ENCODE measurements around the gene CNOT4.
A peak's percentile ranks its signal among the peaks of the same experiment; 100 is the strongest.
"Not testable (repeated sequence)": the region's sequence is repeated elsewhere in the genome, so short reads cannot be mapped to it uniquely, and the experiment has no call there.

CNOT4 gene

GRCh38 chr7:135447748-135448147 is 62.2 kb downstream of the CNOT4 start:
- DNase-seq: no peak

GRCh38 chr7:135445690-135446089 is 64.2 kb downstream of the CNOT4 start:
- no peak for DNase-seq

- DNase-seq: not testable (repeated sequence)
Measured at GRCh38 chr7:135445266-135445665, 64.6 kb downstream of the CNOT4 start.

- DNase-seq: no peak
Measured at GRCh38 chr7:135441791-135442190, 68.1 kb downstream of the CNOT4 start.

- DNase-seq: no peak
Measured at GRCh38 chr7:135434047-135434446, 75.9 kb downstream of the CNOT4 start.

GRCh38 chr7:135430626-135431025 is 79.3 kb downstream of the CNOT4 start:
- no peak for DNase-seq

- no peak for DNase-seq
Measured at GRCh38 chr7:135428879-135429278, 81.0 kb downstream of the CNOT4 start.

GRCh38 chr7:135428011-135428410 is 81.9 kb downstream of the CNOT4 start:
- DNase-seq: no peak

- no peak for DNase-seq
Measured at GRCh38 chr7:135427166-135427565, 82.7 kb downstream of the CNOT4 start.

GRCh38 chr7:135425036-135425435 is 84.9 kb downstream of the CNOT4 start:
- no peak for DNase-seq

GRCh38 chr7:135420786-135421185 is 89.1 kb downstream of the CNOT4 start:
- no peak for DNase-seq

GRCh38 chr7:135416431-135416830 is 93.5 kb downstream of the CNOT4 start:
- DNase-seq: no peak

GRCh38 chr7:135414850-135415439 is 95.0 kb downstream of the CNOT4 start:
- peak; percentile 3 for DNase-seq

- no peak for DNase-seq
Measured at GRCh38 chr7:135414208-135414607, 95.7 kb downstream of the CNOT4 start.

GRCh38 chr7:135411098-135411497 is 98.8 kb downstream of the CNOT4 start:
- DNase-seq: no peak

- DNase-seq: no peak
Measured at GRCh38 chr7:135410543-135410942, 99.4 kb downstream of the CNOT4 start.

- DNase-seq: no peak
Measured at GRCh38 chr7:135409845-135410542, 99.9 kb downstream of the CNOT4 start.

- DNase-seq: no peak
Measured at GRCh38 chr7:135407884-135408283, 102.0 kb downstream of the CNOT4 start.

GRCh38 chr7:135406918-135407317 is 103.0 kb downstream of the CNOT4 start:
- no peak for DNase-seq

- DNase-seq: no peak
Measured at GRCh38 chr7:135405969-135406368, 103.9 kb downstream of the CNOT4 start.

GRCh38 chr7:135403302-135403701 is 106.6 kb downstream of the CNOT4 start:
- DNase-seq: no peak

GRCh38 chr7:135397689-135398088 is 112.2 kb downstream of the CNOT4 start:
- DNase-seq: no peak

GRCh38 chr7:135392701-135393100 is 117.2 kb downstream of the CNOT4 start:
- DNase-seq: no peak

- DNase-seq: no peak
Measured at GRCh38 chr7:135391514-135391913, 118.4 kb downstream of the CNOT4 start.

- no peak for DNase-seq
Measured at GRCh38 chr7:135390829-135391228, 119.1 kb downstream of the CNOT4 start.
